Suppressor macrophage (primary cell): ENCODE data around the gene PARVB.

ENCODE experiments used
- DNase-seq, 4 experiments: peaks; one replicate each; pipeline ENCODE4 v3.0.0-alpha.2; 2020 to 2022

PARVB gene

DNA sequence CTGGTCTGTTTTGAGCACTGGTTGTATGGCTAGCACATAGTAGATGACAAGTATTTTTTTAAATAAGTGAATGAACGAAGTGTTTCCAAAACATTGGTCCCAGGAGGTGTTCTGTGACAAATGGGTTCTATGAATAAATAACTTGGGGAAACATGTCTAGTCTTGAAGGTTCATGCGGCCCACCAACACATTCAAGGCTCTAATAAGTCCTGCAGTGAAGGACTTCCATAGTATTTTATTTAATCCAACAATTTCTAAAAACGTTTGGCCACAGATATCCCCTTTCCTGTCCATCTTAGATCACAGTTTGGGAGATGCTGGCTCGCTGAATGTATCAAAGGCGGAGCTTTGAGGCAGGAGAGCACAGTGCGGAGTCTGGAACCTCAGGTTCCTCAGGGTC, 179.1 kb downstream of the PARVB start:
- DNase-seq = no peak

DNA sequence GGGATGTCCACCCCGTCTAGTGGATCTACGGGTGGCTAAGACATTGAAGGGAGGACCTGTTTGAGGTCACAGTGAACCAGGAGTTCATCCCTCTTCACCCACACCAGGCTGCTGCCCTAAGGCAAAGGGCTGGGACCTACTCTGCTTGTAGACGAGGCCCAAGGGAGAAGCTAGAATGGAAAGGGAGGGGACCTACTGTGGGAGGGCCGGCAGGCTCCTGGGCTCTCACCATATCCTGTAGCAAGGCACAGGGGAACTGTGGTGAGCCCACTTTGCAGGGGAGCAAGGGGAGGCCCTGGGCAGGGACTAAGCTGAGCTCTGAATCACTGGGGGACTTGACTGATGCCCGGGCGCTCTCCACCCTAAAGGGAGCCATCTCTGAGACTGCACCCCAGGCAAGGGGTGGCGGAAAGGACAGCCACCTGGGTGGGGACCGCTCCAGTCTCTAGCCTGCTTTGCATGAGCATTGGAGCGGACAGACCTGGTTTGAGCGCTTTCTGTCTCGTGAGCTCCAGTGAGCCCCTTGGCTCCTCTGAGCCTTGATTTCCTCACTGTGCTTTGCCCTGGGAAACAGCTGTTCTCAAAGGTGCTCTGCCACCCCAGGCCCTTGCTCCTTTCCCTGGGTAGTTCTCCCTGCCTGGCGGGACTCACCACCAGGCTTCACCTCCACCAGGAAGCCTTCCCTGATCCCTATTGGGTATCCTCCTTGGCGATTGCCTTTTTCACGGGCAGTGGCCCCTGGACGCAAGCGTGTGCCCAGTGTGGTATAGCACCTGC, 180.8 kb downstream of the PARVB start:
- no peak for DNase-seq

DNA sequence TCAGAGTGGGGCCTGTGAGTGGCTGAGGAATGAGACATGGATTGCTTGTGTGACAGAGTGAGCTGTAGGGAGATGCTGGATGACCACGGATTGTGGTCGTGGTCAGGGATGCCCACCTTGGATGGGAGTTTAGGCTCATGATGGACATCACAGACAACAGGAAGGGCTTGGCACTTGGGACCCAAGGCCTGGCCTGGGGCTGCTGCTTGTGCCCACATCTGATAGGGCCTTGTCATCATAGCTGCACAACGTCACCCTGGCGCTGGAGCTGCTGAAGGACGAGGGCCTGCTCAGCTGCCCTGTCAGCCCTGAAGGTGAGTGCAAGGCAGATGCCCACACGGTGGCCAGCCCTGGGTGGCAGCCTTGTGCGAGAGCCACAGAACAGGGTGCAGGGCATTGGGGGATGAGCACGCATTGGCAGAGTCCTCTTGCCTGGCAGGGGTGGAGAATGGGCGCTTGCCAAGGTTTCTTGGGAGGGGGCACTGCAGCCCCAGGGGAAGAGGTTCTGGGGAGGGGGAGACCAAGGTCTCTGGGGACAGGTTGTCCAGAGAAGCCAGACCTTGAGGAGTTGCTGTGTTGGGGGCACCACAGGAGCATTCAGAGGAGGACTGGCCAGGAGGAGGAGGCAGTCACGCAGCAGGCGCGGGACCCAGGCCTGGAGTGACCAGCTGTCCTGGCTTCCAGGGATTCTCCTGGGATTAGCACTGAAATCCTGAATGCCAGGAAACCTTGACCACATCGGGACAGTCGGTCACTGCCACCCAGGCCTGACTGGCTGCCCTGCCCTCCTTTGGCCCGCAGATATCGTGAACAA, 181.6 kb downstream of the PARVB start:
- no peak for DNase-seq

DNA sequence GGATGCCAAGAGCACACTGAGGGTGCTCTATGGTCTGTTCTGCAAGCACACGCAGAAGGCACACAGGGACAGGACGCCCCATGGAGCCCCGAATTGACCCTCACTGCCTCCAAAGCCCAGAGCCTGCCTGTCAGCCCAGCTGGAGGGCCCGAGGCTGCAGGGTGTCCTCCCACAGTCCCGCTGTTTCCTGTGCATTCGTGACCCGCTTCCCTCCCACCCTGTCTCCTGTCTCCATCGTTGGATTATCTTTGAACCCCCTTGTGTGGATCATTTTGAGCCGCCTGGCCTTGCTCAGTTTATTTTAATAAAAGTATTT, 182.2 kb downstream of the PARVB start:
- no peak for DNase-seq

DNA sequence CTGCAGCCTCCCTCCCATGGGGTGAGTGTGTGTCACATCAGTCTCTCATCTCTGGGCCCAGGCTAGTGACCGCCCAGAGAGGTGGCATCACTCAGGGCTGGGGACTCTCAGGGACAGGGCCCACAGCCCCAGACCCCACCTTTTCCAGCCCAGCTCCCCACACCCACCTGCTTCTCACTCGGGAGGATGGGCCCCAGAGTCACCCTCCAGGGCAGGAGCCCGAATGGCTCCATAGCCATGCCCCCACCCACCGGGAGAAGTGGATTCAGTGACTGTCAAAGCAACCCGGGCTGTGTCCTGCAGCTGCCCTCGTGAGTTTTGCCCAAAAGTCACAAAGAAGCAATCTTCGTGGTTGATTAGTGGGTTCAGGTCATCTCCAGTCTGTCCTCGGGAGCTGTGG, 182.6 kb downstream of the PARVB start:
- DNase-seq = no peak

DNA sequence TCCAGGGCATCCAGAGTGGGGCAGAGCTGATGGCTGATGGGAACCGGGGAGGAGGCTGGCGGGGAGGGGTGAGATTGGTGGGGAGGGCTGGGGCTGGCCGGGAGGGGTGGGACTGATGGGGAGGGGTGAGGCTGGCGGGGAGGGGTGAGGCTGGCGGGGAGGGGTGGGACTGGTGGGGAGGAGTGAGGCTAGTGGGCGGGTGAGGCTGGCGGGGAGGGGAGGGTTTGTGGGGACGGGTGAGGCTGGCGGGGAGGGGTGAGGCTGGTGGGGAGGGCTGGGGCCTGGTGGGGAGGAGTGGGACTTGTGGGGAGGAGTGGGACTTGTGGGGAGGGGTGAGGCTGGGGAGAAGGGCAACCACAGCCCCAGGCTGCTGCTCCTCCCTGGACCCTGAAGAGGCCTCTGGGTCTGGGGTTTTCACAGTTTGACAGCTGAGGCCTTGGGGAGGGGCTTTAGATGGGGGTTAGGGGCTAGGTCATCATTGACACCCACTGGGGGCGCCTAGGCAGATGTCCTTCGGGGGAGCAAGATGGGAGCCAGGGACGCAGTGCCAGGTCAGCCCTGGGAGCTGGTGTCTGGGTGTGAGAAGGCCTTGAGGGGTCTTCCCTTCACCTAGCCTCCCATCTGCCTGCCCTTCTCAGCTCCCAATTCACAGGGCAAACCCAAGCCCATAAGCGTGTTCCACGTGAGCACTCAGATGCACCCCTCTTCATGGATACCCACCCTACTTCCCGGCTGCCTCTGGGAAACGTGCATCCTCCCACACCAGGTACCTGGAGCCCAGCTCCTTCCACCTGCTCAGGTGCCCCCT, 183.3 kb downstream of the PARVB start:
- DNase-seq = no peak

DNA sequence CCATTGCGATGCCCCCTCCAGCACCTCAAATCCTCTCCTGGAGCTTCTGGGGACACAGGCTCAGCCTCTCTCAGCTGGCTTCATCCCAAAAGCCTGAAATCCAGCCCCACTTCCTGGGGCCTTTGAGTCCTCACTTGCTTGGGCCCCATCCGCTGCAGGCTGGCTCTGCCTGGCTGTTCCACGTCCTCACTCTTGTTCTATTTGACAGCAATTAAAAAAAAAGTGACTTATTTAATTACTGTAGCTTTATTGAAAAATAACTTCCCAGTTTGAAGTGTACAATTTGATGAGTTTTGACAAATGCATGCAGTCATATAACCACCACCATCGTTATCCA, 183.8 kb downstream of the PARVB start:
- DNase-seq = no peak

DNA sequence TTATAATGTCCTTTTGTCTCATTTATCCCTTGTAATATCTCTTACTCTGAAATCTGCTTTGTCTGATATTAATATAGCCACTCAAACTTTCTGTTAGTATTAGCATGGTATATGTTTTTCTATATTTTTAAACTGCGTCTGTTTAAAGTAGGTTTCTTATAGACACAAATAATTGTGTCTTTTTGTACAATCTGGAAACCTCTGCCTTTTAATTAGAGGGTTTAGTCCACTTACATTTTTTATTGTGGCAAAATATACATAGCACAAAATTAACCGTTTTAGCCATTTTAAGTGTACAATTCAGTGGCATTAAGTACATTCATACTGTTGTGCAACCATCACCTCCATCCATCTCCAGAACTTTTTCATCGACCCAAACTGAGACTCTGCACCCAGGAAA, 185.2 kb downstream of the PARVB start:
- no peak for DNase-seq

DNA sequence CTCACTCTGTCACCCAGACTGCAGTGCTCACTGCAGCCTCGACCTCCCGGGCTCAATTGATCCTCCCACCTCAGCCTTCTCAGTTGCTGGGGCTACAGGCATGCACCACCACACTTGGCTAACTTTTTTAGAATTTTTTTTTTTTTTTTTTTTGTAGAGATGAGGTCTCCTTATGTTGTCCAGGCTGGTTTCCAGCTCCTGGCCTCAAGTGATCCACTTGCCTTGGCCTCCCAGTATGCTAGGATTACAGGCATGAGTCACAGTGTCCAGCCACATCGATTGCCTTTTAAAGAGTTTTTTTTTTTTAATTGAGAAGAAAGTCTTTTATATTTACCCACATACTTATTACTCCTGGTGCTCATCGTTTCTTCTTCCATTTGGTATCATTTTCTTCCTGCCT, 186.6 kb downstream of the PARVB start:
- DNase-seq = no peak

DNA sequence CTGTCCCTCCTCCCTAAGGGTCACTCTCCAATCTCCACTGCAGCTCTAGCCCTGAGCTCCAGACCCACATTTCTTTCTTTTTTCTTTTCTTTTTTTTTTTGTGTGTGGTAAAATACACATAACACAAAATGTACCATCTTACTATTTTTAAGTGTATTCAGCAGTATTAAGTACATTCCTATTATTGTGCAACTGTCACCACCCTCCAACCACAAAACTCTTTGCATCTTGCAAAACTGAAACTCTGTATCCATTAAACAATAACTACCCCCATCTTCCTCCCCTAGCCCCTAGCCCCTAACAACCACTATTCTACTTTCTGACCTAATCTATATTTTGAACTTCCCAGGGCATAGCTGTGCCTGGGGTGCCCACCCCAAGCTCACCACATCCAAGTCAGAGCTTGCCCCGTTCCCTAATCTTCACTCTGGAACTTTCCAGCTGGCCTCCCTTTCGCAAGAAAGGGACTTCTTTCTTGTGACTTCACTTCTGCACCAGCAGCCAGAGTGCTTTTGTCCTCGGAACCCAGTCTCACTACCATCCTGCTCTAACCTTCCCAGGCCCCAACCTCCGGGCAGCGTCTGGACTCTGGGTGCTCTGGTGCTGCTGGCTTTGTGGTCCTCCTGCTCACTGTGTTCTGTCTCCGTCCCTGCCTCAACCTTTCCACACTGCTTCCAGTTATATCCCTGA, 187.3 kb downstream of the PARVB start:
- peak in 2 of 4 experiments; percentile 25 to 27 for DNase-seq

DNA sequence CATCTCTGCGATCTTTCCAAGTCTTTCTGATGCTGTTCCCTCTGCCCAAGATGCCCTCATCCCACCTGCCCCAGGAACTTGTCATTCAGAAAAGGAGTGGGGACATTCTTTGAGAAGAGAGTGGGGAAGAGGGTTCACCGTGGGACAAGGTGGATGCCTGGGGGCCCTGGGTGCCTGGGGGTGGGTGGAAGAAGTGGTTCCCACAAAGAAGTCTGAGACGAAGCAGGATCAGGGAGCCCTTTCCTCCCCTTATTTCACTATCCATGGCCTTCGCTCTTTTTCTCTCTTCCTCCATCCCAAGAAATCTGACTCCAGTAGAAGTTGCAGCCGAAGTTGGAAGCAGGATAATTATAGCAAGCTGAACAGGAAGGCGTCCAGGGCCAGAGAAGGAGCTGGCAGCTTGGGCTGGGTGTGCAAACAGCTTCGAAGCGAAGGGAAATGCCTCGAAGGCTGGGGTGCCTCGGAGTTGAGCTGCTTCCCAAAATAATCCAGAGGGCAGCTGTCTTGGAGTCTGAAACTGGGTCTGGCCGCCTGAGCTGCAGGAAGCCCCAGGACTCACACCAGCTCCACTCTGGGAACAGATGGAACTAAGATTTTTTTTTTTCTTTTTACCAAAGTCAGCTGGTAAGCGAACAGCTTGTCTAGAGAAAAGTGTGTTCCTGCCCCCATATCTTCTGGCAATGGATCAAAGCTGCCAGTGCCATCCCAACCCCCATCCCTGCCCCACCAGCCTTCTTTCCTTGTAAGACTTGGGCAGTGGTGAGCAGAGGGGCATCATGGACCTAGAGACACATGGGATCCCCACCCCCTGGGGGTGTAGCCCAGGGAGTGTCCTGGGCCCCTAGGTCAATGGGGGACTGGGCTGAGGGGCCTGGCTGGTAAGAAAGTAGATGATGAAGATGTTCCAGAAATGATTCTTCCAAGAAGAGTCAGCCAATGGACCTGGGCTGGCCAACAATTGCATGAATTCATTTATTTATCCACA, 188.1 kb downstream of the PARVB start:
- DNase-seq = no peak

DNA sequence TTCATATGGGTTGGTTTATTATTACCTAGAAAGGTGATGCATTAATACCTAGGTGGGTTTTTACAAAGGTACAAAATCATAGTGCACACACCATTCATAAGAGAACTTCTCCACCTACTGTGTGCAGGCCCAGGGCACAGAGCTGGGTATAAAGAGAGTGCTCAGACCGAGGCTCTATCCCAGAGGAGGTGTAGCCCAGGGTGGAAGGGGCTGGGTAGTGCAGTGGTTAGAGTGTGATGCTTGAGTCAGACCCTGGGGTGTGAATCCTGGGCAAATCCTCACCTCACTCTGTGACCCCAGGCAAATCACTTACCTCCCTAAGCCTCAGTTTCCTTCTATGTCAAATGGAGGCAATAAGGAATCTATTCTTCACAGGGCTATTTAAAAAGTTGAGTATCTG, 188.8 kb downstream of the PARVB start:
- no peak for DNase-seq

DNA sequence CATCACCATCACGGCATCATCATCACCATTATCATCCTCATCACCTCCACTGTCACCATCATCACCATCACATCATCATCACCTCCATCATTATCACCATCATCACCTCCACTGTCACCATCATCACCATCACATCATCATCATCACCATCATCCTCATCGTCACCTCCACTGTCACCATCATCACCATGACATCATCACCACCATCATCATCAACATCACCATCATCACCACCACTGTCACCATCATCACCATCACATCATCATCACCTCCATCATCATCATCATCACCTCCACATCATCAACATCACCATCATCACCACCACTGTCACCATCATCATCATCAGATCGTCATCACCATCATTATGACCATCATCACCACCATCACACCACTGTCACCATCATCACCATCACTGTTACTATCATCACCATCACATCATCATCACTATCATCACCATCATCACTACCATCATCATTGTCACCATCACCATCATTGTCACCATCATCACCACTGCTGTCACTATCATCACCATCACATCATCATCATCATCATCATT, 189.5 kb downstream of the PARVB start:
- no peak for DNase-seq

DNA sequence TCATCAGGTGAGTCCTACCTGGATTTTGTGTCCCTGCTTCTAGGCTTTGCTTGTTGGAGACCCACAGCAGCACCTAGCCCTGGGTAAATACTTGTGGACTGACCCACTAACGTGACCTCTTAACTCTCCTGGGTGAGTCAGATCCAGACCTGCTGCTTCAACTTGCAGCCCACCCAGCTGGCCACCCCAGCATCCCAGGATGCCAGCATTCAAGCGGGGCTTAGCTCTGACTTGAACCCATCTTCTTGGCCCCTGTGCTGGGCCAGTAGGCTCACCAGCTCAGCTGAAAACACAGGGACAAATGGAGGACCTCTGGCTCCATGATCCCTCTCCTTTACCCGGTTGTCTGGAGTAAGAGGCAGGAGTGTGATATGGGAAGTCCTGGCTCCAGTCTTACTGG, 190.1 kb downstream of the PARVB start:
- DNase-seq = no peak

DNA sequence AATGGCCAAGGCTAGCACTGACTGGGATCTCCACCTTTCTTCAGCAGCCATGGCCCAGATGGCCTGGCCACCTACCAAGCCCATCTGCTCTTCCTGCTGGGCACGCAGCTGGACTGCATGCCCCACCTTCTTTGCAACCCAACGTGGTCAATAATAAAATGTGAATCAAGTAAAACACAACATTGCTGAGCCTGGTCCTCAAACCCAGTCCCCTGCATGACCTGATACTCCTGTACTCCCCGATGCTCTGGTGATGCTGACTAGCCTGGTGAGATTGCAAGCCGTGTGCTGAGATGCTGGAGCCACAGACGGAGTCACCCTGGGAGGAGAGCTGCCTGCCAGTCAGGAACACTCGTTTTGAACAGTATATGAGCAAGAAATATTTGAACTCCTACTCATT, 190.7 kb downstream of the PARVB start:
- no peak for DNase-seq

DNA sequence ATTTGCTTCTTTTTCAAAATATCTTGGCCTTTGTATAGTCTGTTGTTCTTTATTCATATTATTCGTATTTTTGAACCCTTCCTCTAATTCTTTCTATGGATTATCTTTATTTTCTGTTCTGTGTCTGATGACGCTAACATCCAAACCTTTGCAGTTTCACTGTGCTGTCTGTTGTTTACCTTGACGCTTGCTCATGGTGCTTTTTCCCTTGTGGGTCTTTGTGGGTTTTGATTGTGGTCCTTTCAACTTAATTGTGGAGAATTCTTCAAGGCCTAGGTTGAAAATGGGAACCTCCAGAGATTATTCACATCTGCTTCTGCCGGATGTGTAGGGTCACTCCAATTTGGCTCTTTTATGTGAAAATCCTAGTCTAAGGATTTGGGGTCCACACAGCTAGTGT, 191.2 kb downstream of the PARVB start:
- no peak for DNase-seq

DNA sequence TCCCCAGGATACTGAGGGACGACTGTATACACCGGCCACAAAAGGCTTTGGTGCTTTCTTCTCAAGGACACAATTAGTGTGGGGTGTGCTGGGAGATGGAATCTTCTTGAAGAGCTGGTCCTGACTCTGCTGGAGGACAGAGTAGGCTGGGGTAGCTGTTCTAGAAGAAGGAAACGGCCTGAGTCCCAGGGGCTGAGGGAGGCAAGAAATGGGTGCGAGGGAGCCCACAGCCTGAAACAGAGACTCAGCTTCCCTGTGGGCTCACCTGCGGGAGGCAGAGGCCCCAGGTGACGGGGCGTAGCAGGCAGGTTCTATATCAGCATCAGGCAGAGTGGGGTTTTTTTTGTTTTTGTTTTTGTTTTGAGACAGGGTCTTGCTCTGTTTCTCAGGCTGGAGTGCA, 193.2 kb downstream of the PARVB start:
- no peak for DNase-seq

DNA sequence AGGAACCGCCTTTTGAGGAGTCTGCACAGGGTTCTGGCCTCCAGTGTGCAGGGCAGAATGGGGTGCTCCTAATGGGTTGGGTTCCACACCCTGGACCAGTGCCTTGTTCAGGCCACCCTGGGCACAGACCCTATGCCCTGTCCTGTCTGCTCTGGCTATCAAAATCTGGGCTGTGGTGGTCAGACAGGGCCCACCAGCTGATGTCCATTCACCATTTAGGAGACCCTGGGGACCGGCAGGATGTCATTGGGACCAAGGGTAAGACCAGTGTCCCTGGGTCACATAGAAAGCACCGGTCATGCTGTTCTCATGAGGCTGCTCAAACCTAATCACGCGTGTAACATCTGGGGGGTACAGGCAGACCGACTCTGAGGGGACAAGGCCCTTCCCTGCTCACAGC, 194.0 kb downstream of the PARVB start:
- DNase-seq = no peak

DNA sequence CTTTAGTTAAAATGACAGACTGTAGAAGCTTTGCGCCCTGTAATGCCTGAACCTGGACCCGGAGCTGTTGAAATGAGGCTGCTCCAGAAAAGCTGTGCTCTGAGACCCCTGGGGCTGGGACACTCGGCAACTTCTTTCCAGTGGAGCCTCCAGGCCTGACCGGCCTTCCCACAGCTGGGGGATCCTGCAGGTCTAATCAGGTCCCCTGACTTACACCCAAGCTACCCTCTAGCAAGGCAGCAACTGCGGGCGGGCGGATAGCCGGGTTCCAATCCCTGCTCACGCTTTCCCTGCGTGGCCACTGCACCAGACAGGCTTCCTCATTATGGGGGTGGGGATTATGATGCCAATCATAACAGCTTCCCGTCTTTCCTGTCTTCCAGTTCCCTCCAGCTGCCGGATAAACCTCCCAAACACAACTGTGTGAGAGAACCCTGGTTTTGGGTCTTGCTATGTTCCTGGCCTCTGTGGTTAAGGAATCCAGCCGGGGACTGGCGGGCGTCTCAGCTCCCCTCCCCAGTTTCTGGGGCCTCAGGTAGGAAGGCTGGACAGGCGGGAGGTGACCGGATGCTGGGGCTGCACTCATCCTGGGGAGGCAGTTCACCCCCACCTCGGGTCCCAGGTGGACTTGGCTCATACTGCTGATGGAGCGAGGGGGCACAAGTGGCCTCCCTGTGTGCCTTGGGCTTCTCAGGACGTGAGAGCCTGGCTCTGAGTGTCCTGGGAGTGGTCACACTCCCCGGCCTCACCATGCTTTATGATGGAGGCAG, 195.2 kb downstream of the PARVB start:
- no peak for DNase-seq
